ENCODE results near the gene PAFAH1B1.

DNA sequence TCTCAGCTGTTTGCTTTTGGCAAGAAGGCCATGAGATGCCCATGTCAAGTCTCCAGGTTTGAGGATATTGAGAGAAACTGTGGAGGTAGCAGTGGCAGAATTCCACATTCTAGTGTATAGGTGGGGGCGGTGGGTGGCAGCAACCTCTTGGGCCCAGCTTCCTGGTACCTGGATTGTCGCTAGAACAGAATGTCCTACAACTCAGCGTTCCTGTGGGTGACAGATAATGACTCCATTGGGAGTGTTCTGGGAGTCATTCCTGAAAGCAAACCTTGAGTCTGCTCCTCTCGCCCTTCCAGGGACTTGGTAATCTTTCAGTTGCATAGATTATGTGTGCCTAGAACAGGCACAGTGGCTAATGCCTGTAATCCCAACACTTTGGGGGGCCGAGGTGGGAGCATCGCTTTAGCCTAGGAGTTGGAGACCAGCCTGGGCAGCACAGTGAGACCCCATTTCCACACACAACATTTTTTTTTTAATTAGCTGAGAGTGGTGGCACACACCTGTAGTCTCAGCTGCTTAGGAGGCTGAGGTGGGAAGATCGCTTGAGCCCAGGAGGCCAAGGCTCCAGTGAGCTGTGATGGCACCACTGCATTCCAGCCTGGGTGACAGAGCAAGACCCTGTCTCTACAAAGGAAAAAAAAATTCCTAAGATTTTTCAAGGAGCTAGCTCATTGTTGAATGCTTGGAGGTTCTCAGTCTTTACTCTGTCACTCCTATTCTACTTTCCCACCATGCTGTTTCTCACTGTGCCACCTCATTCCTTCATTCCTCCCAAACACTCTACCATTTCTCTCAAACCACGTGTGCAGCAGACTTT, 43.9 kb upstream of the PAFAH1B1 start:
- TF ChIP-seq, protein P1, sequence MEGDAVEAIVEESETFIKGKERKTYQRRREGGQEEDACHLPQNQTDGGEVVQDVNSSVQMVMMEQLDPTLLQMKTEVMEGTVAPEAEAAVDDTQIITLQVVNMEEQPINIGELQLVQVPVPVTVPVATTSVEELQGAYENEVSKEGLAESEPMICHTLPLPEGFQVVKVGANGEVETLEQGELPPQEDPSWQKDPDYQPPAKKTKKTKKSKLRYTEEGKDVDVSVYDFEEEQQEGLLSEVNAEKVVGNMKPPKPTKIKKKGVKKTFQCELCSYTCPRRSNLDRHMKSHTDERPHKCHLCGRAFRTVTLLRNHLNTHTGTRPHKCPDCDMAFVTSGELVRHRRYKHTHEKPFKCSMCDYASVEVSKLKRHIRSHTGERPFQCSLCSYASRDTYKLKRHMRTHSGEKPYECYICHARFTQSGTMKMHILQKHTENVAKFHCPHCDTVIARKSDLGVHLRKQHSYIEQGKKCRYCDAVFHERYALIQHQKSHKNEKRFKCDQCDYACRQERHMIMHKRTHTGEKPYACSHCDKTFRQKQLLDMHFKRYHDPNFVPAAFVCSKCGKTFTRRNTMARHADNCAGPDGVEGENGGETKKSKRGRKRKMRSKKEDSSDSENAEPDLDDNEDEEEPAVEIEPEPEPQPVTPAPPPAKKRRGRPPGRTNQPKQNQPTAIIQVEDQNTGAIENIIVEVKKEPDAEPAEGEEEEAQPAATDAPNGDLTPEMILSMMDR (IDR thresholded peaks at IDR 0.05), result no peak
- TF ChIP-seq EP300 (IDR thresholded peaks at IDR 0.05) (no peak), POLR2A (IDR thresholded peaks at IDR 0.05) (no peak)
